Measurements from ENCODE around the gene ZNF207. TPM values are rescaled to one million over a fixed set of nuclear protein-coding genes. Genes with fewer than 3 reads are reported as not detected.
"Not testable (repeated sequence)": the region's sequence is repeated elsewhere in the genome, so short reads cannot be mapped to it uniquely, and the experiment has no call there.

Gene ZNF207
- total RNA-seq, 2 experiments from 2014 or later: 189 to 201 TPM

DNA sequence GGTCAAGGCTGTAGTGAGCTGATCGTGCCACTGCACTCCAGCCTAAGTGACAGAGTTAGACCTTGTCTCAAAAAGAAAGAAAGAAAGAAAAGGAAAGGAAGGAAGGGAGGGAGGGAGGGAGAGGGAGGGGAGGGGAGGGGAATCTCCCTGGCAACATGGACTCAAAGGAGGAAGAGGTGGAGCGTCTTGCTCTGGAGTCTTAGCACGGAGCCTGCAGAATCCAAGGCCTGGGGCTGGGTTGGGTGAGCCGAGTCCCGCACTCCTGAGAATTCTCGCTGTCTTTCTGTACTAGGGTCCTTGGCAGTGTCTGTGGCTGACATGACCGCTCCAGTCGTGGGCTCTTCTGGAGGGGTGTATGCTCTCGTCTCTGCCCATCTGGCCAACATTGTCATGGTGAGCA, 44.9 kb upstream of the ZNF207 start:
- Mint-ChIP-seq H3K4me1 (ENCODE audit: low read depth) (no peaks in the 10 kb centered on the region), H3K4me3 (no peak overlapping the region), H3K36me3 (ENCODE audit: low read depth) (no peaks in the 10 kb centered on the region), H3K27me3 (peaks cover 2% of the 10 kb centered on the region), H3K9me3 (no peaks in the 10 kb centered on the region), H3K27ac (no peak overlapping the region)
- intact Hi-C loops (cut with micrococcal nuclease): no loop called here
- DNase-seq (no peak), ATAC-seq (no peak)
- ChIA-PET CTCF (no interaction called here), POLR2A (no interaction called here)
- TF ChIP-seq, protein P1, sequence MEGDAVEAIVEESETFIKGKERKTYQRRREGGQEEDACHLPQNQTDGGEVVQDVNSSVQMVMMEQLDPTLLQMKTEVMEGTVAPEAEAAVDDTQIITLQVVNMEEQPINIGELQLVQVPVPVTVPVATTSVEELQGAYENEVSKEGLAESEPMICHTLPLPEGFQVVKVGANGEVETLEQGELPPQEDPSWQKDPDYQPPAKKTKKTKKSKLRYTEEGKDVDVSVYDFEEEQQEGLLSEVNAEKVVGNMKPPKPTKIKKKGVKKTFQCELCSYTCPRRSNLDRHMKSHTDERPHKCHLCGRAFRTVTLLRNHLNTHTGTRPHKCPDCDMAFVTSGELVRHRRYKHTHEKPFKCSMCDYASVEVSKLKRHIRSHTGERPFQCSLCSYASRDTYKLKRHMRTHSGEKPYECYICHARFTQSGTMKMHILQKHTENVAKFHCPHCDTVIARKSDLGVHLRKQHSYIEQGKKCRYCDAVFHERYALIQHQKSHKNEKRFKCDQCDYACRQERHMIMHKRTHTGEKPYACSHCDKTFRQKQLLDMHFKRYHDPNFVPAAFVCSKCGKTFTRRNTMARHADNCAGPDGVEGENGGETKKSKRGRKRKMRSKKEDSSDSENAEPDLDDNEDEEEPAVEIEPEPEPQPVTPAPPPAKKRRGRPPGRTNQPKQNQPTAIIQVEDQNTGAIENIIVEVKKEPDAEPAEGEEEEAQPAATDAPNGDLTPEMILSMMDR (IDR thresholded peaks at IDR 0.05): no peak

DNA sequence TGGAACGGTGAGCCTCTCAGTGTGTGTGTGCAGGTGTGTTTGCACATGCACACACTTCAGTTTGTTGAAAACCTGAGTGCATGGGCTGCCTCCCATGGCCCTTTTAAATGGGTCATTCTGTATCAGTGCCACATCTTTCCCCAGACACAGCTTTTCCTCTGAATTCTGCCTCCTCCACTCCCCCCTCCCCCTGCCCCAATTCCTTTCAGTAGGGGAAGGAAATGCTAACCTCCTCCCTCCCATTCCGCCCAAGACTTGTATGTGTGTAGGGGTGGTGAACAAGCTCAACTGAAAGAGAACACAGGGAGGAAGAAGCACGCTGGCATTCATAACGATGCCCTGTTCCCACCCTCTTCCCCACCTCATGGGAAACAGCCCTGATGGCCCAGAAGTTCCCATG, 42.3 kb upstream of the ZNF207 start:
- intact Hi-C loops (cut with micrococcal nuclease): no loop called here
- CTCF ChIA-PET: no interaction called here
- POLR2A ChIA-PET: no interaction called here
- peaks cover 2% of the 10 kb centered on the region for H3K27me3 Mint-ChIP-seq
- H3K4me3 Mint-ChIP-seq: no peak overlapping the region
- H3K4me1 Mint-ChIP-seq (ENCODE audit: low read depth): no peaks in the 10 kb centered on the region
- H3K36me3 Mint-ChIP-seq (ENCODE audit: low read depth): no peaks in the 10 kb centered on the region
- H3K27ac Mint-ChIP-seq: no peak overlapping the region
- DNase-seq: no peak
- TF ChIP-seq, protein P1 (IDR thresholded peaks at IDR 0.05): no peak
- ATAC-seq: no peak
- H3K9me3 Mint-ChIP-seq: no peaks in the 10 kb centered on the region

DNA sequence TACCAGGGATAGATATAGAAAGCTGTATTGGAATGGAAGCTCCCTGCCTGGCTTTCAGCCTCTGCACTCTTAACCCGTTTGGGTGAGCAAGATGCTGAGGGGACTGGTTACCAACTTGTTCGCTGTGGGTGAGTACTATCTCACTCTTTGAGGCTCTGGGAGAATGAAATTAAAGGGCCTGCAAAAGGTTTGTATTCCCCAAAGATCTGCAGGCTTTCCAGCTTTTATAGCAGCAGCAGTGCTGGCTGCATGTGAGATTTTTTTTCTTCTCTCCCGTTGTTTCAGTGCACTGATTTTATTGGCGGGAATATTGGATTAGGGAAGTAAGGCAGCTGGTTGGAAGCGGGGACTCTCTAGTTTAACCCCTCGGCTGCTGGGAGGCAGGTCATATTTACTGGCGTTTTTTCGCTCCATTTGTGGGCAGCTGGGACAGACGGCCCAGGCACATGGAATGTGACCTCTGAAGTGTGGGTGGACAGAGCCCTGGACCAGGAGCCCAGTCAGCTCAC, 38.9 kb upstream of the ZNF207 start:
- Mint-ChIP-seq H3K4me1 (ENCODE audit: low read depth) (no peaks in the 10 kb centered on the region), H3K4me3 (no peak overlapping the region), H3K9me3 (no peaks in the 10 kb centered on the region), H3K27ac (no peak overlapping the region), H3K36me3 (ENCODE audit: low read depth) (no peaks in the 10 kb centered on the region), H3K27me3 (peaks cover 9% of the 10 kb centered on the region)
- ChIA-PET CTCF (interaction anchor here (1.0 to 1.6 kb wide), 2 partner anchors 9 to 58 kb away, joined by 4 to 8 read pairs; no protein-coding TSS in a partner anchor), POLR2A (no interaction called here)
- TF ChIP-seq, protein P1 (IDR thresholded peaks at IDR 0.05): no peak
- intact Hi-C loops (cut with micrococcal nuclease): no loop called here
- no peak for DNase-seq
- ATAC-seq: no peak

DNA sequence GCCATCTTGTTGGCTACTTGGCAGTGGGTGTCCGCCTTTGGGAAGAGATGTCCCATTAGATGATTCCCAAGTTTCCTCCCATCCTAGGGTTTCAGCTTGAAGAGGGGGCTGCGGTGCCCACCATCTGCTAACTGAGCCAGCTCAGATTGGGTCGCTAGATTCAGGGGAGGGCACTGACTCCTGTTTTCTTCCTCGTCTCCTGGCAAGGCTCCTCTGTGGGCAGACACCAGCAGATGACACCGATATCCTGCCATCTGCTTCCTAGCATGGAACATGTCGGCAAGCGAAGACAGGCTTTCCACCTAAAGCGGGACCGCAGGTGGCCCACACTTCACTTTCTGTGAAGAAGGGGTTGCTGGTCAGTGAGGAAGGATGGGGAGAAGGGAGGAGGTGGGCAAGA, 35.3 kb upstream of the ZNF207 start:
- H3K27ac Mint-ChIP-seq: no peak overlapping the region
- DNase-seq (no peak), ATAC-seq (no peak)
- TF ChIP-seq, protein P1 (IDR thresholded peaks at IDR 0.05): no peak
- no peaks in the 10 kb centered on the region for H3K9me3 Mint-ChIP-seq
- H3K4me3 Mint-ChIP-seq: no peak overlapping the region
- intact Hi-C loops (cut with micrococcal nuclease): no loop called here
- POLR2A ChIA-PET: no interaction called here
- CTCF ChIA-PET: interaction anchor here (1.3 kb wide), 1 partner anchor 61 kb away, joined by 7 read pairs; no protein-coding TSS in a partner anchor
- H3K27me3 Mint-ChIP-seq: peaks cover 12% of the 10 kb centered on the region
- H3K4me1 Mint-ChIP-seq (ENCODE audit: low read depth): peaks cover 2% of the 10 kb centered on the region
- H3K36me3 Mint-ChIP-seq (ENCODE audit: low read depth): no peaks in the 10 kb centered on the region

DNA sequence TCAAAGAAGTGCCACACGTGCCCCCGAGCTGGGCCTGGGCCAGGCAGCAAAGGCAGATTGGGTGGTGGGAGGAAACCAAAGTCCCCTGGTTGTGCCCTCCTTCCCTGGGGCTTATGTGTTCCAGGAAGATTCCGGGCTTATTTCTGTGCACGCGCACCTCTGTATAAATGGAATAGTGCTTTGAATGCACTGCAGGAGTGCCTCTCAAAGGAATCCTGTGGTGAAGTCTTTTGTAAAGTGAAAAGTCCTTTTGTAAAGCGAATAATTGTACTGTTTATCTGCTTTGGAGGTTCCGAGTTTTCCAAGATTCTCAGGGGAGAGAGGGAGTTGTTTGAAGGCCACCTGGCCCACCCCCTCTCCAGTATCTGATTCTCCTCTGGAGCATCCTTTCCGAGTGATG, 34.8 kb upstream of the ZNF207 start:
- no peak overlapping the region for H3K4me3 Mint-ChIP-seq
- no peak overlapping the region for H3K27ac Mint-ChIP-seq
- ATAC-seq: no peak
- no peak for DNase-seq
- intact Hi-C loops (cut with micrococcal nuclease): no loop called here
- peaks cover 2% of the 10 kb centered on the region for H3K4me1 Mint-ChIP-seq (ENCODE audit: low read depth)
- TF ChIP-seq, protein P1 (IDR thresholded peaks at IDR 0.05): no peak
- no peaks in the 10 kb centered on the region for H3K9me3 Mint-ChIP-seq
- POLR2A ChIA-PET: interaction anchor here (1.1 kb wide), 1 partner anchor 20 kb away, joined by 3 read pairs; no protein-coding TSS in a partner anchor
- H3K36me3 Mint-ChIP-seq (ENCODE audit: low read depth): no peaks in the 10 kb centered on the region
- CTCF ChIA-PET: interaction anchor here (1.3 kb wide), 1 partner anchor 62 kb away, joined by 7 read pairs; no protein-coding TSS in a partner anchor
- H3K27me3 Mint-ChIP-seq: peaks cover 12% of the 10 kb centered on the region

DNA sequence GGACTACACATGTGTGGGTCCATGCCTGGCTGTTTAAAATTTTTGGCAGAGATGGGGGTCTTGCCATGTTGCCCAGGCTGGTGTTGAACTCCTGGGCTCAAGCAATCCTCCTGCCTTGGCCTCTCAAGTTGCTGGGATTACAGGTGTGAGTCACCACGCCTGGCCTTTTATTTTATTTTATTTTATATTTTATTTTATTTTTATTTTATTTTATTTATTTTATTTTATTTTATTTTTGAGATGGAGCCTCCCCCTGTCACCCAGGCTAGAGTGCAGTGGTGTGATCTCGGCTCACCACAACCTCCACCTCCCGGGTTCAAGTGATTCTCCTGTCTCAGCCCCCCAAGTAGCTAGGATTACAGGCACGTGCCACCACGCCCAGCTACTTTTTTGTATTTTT, 33.3 kb upstream of the ZNF207 start:
- H3K4me1 Mint-ChIP-seq (ENCODE audit: low read depth); DNase-seq; H3K9me3 Mint-ChIP-seq; H3K27ac Mint-ChIP-seq; H3K36me3 Mint-ChIP-seq (ENCODE audit: low read depth); ATAC-seq; H3K4me3 Mint-ChIP-seq; intact Hi-C loops (cut with micrococcal nuclease); POLR2A ChIA-PET: not testable (repeated sequence)
- peaks cover 12% of the 10 kb centered on the region for H3K27me3 Mint-ChIP-seq
- CTCF ChIA-PET: interaction anchor here (1.2 kb wide), 1 partner anchor 64 kb away, joined by 4 read pairs; no protein-coding TSS in a partner anchor

Data from activated CD8-positive, alpha-beta T cell treated with anti-CD3 and anti-CD28 coated beads for 36 hours (primary cell).